ENCODE data around the gene FSTL4. TPM values are rescaled to one million over a fixed set of nuclear protein-coding genes. Genes with fewer than 3 reads are reported as not detected.

The FSTL4 gene
- total RNA-seq, 2 donors from 2014 or later: 0.26 to 1.3 TPM

DNA sequence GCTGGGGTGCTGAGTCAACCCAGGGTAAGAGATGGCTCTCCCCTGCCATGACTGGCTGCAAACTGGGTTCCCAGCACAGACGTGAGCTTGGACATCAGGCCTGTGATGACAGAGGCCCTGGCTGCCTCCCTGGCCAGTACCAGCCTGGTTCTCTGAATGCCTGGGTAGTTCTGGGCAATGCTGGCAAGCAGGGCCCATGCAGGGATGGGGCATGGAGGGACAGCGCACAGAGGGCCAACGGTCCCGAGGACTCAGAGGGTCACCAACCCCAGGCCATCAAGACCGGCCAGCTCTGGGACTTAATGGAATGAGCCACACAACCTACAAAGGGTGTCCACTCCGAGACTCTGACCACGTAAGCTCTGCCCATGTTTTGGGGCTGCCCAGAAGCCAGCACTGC, 241.4 kb downstream of the FSTL4 start:
- intact Hi-C loops (cut with DNase I): no loop called here
- ATAC-seq (no peak), DNase-seq (no peak)
- Histone ChIP-seq H3K9me3 (no peaks in the 10 kb centered on the region), H3K36me3 (replicated peaks in 1 of 2; ENCODE audit: insufficient read depth in 1 of 2, low read depth in 2 of 2) (no peaks in the 10 kb centered on the region), H3K4me3 (no peak overlapping the region), H3K27me3 (no peaks in the 10 kb centered on the region), H3K27ac (no peak overlapping the region), H3K4me1 (no peaks in the 10 kb centered on the region)
- WGBS, 2 donors: 67 to 91% methylated on average over 1 to 7 of the region's 7 CpGs
- TF ChIP-seq, protein P1, sequence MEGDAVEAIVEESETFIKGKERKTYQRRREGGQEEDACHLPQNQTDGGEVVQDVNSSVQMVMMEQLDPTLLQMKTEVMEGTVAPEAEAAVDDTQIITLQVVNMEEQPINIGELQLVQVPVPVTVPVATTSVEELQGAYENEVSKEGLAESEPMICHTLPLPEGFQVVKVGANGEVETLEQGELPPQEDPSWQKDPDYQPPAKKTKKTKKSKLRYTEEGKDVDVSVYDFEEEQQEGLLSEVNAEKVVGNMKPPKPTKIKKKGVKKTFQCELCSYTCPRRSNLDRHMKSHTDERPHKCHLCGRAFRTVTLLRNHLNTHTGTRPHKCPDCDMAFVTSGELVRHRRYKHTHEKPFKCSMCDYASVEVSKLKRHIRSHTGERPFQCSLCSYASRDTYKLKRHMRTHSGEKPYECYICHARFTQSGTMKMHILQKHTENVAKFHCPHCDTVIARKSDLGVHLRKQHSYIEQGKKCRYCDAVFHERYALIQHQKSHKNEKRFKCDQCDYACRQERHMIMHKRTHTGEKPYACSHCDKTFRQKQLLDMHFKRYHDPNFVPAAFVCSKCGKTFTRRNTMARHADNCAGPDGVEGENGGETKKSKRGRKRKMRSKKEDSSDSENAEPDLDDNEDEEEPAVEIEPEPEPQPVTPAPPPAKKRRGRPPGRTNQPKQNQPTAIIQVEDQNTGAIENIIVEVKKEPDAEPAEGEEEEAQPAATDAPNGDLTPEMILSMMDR (IDR thresholded peaks at IDR 0.05): no peak
- no peak for TF ChIP-seq POLR2A (IDR thresholded peaks at IDR 0.05)

DNA sequence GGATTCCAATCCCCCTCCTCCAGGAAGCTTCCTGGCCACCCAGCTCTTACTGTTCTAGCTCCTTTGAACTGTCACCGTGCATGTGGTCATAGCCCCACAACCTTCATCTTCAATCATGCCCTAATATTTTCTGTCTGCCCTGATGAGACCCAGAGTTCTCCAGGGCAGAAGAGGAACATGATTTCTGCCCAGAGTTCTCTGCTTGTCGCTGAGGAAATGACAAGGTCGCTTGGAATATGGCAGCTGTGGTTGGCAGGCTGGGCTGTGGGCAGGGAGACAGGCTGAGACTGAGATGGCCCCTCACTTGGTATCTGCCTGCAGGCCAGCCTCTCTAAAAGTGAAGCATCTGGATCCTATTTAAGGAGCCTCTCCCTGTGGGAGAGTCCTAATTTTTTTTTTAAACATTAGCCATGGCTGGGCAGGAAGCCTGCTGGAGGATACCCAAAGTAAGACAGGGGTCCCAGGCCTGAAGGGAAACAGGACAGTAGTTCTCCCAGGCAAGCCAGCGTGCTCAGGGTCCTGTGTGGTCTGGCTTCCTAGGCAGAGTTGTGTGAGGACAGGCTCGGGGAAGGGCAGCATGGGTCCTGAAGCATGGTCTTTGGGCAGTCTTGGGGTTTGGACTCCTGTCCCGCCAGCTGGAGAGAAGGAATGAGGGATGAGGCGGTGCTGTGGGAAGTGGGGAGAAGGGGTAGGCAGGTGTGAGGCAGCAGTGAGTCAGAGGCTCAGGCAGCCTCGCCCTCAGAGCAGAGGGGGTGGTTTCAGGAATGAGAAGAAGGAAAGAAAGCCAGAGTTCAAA, 242.1 kb downstream of the FSTL4 start:
- ATAC-seq (no peak), DNase-seq (no peak)
- intact Hi-C loops (cut with DNase I): no loop called here
- 79 to 87% methylated on average over 7 to 8 of the region's 8 CpGs for WGBS, 2 donors
- Histone ChIP-seq H3K9me3 (no peaks in the 10 kb centered on the region), H3K4me3 (no peak overlapping the region), H3K27ac (no peak overlapping the region), H3K4me1 (no peaks in the 10 kb centered on the region), H3K36me3 (replicated peaks in 1 of 2; ENCODE audit: insufficient read depth in 1 of 2, low read depth in 2 of 2) (no peaks in the 10 kb centered on the region), H3K27me3 (no peaks in the 10 kb centered on the region)
- TF ChIP-seq POLR2A (IDR thresholded peaks at IDR 0.05): no peak
- TF ChIP-seq, protein P1 (IDR thresholded peaks at IDR 0.05): no peak

DNA sequence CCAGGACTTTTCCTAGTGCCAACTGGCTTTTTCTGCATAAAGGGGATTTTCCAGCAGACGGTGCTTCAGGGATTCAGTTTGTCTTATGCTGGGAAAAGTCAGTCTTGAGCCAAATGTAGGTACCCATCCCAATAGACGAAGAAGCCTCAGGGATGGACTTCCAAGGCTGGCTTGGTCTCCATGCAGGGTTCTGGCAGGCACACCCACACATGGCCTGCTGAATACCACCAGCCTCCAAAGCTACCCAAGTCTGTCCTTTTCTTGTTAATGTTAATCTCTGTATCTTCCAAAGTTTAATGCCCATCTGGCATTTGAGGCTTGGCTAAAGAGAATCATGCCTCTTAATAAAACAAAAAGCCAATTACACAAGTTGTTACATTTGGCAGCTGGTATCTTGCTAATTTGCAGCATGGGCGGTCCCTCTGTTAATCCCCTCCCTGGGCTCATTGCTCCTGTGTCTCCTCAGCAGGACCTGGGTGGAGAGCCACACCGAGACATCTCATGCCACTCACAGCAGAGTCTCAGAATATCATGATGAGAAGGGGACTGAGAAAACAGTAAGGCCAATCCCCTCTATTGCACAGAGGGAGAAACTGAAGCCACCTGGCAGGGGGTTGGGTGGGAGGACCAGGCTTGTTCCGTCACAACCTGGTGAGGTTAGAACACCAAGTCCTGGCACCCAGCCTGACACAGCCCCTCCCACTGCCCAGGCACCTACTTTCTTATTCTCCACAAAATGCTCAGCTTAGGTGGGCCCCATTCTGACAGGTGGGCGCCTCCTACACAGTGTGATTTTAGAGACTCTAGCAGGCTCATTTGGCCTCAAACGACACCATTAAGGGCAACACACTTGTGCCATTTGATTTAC, 243.2 kb downstream of the FSTL4 start:
- intact Hi-C loops (cut with DNase I): no loop called here
- no peaks in the 10 kb centered on the region for H3K9me3 ChIP-seq
- no peak overlapping the region for H3K4me3 ChIP-seq
- WGBS, 2 donors: 89 to 91% methylated on average over 7 of the region's 7 CpGs
- H3K27me3 ChIP-seq: no peaks in the 10 kb centered on the region
- H3K27ac ChIP-seq: no peak overlapping the region
- TF ChIP-seq, protein P1 (IDR thresholded peaks at IDR 0.05): no peak
- no peak for TF ChIP-seq POLR2A (IDR thresholded peaks at IDR 0.05)
- no peaks in the 10 kb centered on the region for H3K4me1 ChIP-seq
- ATAC-seq (no peak), DNase-seq (no peak)
- no peaks in the 10 kb centered on the region for H3K36me3 ChIP-seq (replicated peaks in 1 of 2; ENCODE audit: insufficient read depth in 1 of 2, low read depth in 2 of 2)

DNA sequence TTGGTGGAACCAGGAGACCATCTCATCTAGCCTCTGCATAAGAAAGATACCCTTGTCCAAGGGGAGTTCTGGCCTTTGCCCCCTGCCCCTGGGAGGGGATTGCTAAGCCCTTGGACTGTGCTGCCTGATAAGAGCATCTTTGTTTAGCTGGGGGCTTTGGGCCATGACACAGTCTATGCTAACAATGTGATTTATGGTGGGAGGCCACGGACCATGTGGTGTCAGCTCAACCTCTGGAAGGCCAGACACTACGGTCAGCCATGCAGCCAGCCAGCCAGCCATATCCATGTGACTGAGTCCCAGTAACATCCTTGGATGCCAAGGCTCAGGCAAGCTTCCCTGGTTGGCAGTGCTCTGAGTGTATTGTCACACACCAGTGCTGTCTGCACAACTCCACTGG, 244.4 kb downstream of the FSTL4 start:
- no peaks in the 10 kb centered on the region for H3K9me3 ChIP-seq
- ATAC-seq (no peak), DNase-seq (no peak)
- no peaks in the 10 kb centered on the region for H3K27me3 ChIP-seq
- 60 to 67% methylated on average over 1 to 2 of the region's 2 CpGs for WGBS, 2 donors
- intact Hi-C loops (cut with DNase I): no loop called here
- H3K4me1 ChIP-seq: no peaks in the 10 kb centered on the region
- TF ChIP-seq POLR2A (IDR thresholded peaks at IDR 0.05): no peak
- TF ChIP-seq, protein P1 (IDR thresholded peaks at IDR 0.05): no peak
- no peaks in the 10 kb centered on the region for H3K36me3 ChIP-seq (replicated peaks in 1 of 2; ENCODE audit: insufficient read depth in 1 of 2, low read depth in 2 of 2)
- H3K27ac ChIP-seq: no peak overlapping the region
- no peak overlapping the region for H3K4me3 ChIP-seq

All from body of pancreas (tissue), 4 donors.